ENCODE data around the gene LSM4. TPM values are rescaled to one million over a fixed set of nuclear protein-coding genes. Genes with fewer than 3 reads are reported as not detected.

The LSM4 gene
- total RNA-seq, 1 donor from 2014 or later, result 94.8 TPM

- H3K4me3 ChIP-seq, result peak overlapping the region; percentile 100
- H3K4me1 ChIP-seq, result peaks cover 67% of the 10 kb centered on the region
- DNase-seq, result peak; percentile 76
- intact Hi-C loops (cut with micrococcal nuclease), result no loop called here
- no peak for TF ChIP-seq CTCF (IDR thresholded peaks at IDR 0.05; ENCODE audit: borderline replicate concordance)
- H3K9me3 ChIP-seq (replicated peaks), result no peaks in the 10 kb centered on the region
- H3K36me3 ChIP-seq, result peaks cover 16% of the 10 kb centered on the region
- peak overlapping the region; percentile 97 for H3K27ac ChIP-seq (replicated peaks)
- no peaks in the 10 kb centered on the region for H3K27me3 ChIP-seq (ENCODE audit: low read depth)
Observed at GRCh38 chr19:18280247-18281081, 42.4 kb downstream of the LSM4 start.

DNA sequence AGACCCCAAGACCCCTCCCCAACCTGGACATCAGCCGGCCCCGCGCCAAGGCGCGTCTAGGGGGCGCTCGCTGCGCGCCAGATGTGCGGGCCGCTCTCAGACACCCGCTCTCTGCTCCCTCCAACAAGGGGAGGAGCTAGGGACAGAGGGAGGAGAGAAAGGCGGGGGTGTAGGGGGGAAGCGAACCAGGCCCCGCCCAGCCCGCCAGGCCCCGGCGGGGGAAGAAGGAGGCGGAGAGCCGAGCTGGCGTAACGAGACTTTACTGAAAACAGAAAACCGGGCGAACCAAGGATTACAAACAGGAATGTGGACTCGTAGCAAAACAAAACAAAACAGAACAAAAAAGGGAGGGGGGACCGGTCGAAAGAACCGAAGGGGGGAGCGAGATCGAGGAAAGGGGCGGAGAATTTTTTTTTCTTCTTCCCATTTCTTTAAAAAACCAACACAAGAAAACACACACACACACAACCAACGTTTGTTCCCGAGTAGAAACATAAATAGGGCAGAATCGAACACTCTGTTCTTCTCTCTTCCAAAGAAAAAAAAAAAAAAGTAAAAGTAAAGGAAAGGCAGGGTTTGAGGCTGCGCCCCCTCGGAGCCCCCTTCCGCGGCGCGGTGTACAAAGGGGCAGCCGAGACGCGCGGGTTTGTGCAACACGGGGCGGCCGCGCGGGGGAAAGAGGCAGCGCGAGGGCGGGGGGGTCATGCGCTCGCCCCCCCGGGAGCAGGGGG, 43.2 kb downstream of the LSM4 start:
- peaks cover 71% of the 10 kb centered on the region for H3K4me1 ChIP-seq
- peak; percentile 90 for TF ChIP-seq CTCF (IDR thresholded peaks at IDR 0.05; ENCODE audit: borderline replicate concordance)
- DNase-seq, result peak; percentile 91
- H3K27me3 ChIP-seq (ENCODE audit: low read depth), result no peaks in the 10 kb centered on the region
- no peaks in the 10 kb centered on the region for H3K9me3 ChIP-seq (replicated peaks)
- intact Hi-C loops (cut with micrococcal nuclease), result loop anchor here (2.0 kb wide), 1 partner anchor 43 kb away; the partner anchor contains the start of gene LSM4
- H3K36me3 ChIP-seq, result peaks cover 16% of the 10 kb centered on the region
- H3K4me3 ChIP-seq, result peak overlapping the region; percentile 100
- peak overlapping the region; percentile 97 for H3K27ac ChIP-seq (replicated peaks)

DNA sequence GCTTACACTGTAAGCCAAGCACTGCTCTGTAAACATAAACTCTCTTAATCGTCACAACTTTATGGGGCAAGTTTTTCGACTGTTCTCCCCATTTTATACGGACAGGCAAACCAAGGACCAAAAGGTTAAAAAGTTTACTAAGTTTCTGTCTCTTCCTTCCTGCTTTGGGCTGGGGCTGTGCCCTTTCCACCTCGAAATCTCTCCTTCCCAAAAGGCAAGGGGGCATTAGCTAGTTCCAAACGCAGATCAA, 43.7 kb downstream of the LSM4 start:
- Histone ChIP-seq H3K9me3 (replicated peaks) (no peaks in the 10 kb centered on the region), H3K27me3 (ENCODE audit: low read depth) (no peaks in the 10 kb centered on the region), H3K27ac (replicated peaks) (peak overlapping the region; percentile 97), H3K36me3 (peaks cover 16% of the 10 kb centered on the region), H3K4me1 (peaks cover 75% of the 10 kb centered on the region), H3K4me3 (peak overlapping the region; percentile 100)
- TF ChIP-seq CTCF (IDR thresholded peaks at IDR 0.05; ENCODE audit: borderline replicate concordance), result no peak
- intact Hi-C loops (cut with micrococcal nuclease), result loop anchor here (2.0 kb wide), 1 partner anchor 44 kb away; the partner anchor contains the start of gene LSM4
- no peak for DNase-seq

DNA sequence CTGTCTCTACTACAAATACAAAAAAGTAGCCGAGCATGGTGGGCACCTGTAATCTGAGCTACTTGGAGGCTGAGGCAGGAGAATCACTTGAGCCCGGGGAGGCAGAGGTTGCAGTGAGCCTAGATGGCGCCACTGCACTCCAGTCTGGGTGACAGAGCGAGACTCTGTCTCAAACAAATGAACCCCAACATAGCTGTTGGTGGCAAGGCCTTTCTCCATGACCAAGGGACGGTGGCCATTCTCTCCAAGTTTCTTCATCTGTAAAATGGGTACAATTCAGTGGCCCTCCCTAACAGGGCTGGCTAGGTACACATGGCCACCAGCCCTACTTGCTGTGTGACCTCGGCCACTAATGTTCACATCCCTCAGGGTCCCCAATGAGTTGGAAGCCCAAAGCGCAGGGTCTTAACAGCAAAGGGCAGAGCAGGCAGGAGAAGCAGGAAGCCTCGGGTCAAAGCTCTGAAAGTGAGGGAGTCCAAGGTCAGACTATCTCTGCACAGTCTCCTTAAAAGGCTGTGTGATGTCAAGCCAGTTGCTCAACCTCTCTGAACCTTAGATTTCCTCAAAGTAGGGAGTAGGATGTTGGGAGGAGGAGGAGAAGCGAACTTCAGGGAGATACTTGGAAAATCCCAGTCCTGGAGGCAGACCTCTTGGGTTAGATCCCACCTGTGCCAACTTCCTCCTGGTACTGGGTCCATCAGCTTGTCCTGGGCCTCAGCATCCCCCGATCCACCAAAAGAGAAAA, 44.2 kb downstream of the LSM4 start:
- DNase-seq, result no peak
- TF ChIP-seq CTCF (IDR thresholded peaks at IDR 0.05; ENCODE audit: borderline replicate concordance), result no peak
- H3K27me3 ChIP-seq (ENCODE audit: low read depth), result no peaks in the 10 kb centered on the region
- peaks cover 16% of the 10 kb centered on the region for H3K36me3 ChIP-seq
- peaks cover 80% of the 10 kb centered on the region for H3K4me1 ChIP-seq
- peak overlapping the region; percentile 97 for H3K27ac ChIP-seq (replicated peaks)
- intact Hi-C loops (cut with micrococcal nuclease), result loop anchor here (2.0 kb wide), 1 partner anchor 44 kb away; the partner anchor contains the start of gene LSM4
- H3K9me3 ChIP-seq (replicated peaks), result no peaks in the 10 kb centered on the region
- peak overlapping the region; percentile 100 for H3K4me3 ChIP-seq

DNA sequence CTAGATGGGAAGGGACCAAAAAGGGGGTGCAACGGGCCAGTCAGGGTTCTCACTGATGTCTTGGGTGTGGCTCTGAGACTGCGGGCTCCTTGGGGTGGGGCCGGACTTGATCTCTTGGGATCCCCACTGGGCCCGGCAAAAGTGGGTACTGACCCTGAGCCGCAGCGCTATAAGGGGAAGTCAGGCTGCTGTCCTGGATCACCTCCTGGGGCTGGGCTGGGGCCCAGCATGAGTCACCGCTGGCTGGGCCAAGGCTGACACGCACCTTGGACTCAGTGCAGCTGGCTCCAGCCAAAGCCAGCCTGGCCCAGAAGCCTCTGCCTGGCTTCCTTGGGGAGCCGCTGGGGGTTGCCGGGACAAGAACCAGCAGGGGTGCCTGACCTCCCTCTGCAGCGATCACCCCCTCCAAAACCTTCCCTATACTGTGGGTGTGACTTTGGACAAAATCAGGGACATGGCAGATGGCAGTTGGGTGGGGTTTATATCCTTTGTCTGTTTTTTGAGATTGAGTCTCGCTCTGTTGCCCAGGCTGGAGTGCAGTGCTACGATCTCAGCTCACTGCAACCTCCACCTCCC, 48.0 kb downstream of the LSM4 start:
- Histone ChIP-seq H3K4me3 (peak overlapping the region; percentile 30), H3K27me3 (ENCODE audit: low read depth) (no peaks in the 10 kb centered on the region), H3K36me3 (peaks cover 16% of the 10 kb centered on the region), H3K27ac (replicated peaks) (peak overlapping the region; percentile 84), H3K9me3 (replicated peaks) (no peaks in the 10 kb centered on the region), H3K4me1 (peaks cover 55% of the 10 kb centered on the region)
- peak; percentile 30 for TF ChIP-seq CTCF (IDR thresholded peaks at IDR 0.05; ENCODE audit: borderline replicate concordance)
- intact Hi-C loops (cut with micrococcal nuclease), result no loop called here
- peak; percentile 87 for DNase-seq

Data from left ventricle myocardium inferior (tissue), 1 donor.